ENCODE measurements around the gene TNKS1BP1.
"Not testable (repeated sequence)": the region's sequence is repeated elsewhere in the genome, so short reads cannot be mapped to it uniquely, and the experiment has no call there.

- TF ChIP-seq RFX5 (IDR thresholded peaks at IDR 0.05); CTCF (IDR thresholded peaks at IDR 0.05); NFE2L2 (conservative IDR thresholded peaks at IDR 0.05; ENCODE audit: low read length); ZFP36 (IDR thresholded peaks at IDR 0.05; ENCODE audit: borderline replicate concordance, partially characterized antibody); BHLHE40 (IDR thresholded peaks at IDR 0.05; ENCODE audit: low read depth, low read length); PBX3 (IDR thresholded peaks at IDR 0.05): not testable (repeated sequence)
- TF ChIP-seq, protein P1, sequence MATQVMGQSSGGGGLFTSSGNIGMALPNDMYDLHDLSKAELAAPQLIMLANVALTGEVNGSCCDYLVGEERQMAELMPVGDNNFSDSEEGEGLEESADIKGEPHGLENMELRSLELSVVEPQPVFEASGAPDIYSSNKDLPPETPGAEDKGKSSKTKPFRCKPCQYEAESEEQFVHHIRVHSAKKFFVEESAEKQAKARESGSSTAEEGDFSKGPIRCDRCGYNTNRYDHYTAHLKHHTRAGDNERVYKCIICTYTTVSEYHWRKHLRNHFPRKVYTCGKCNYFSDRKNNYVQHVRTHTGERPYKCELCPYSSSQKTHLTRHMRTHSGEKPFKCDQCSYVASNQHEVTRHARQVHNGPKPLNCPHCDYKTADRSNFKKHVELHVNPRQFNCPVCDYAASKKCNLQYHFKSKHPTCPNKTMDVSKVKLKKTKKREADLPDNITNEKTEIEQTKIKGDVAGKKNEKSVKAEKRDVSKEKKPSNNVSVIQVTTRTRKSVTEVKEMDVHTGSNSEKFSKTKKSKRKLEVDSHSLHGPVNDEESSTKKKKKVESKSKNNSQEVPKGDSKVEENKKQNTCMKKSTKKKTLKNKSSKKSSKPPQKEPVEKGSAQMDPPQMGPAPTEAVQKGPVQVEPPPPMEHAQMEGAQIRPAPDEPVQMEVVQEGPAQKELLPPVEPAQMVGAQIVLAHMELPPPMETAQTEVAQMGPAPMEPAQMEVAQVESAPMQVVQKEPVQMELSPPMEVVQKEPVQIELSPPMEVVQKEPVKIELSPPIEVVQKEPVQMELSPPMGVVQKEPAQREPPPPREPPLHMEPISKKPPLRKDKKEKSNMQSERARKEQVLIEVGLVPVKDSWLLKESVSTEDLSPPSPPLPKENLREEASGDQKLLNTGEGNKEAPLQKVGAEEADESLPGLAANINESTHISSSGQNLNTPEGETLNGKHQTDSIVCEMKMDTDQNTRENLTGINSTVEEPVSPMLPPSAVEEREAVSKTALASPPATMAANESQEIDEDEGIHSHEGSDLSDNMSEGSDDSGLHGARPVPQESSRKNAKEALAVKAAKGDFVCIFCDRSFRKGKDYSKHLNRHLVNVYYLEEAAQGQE (IDR thresholded peaks at IDR 0.05): not testable (repeated sequence)
These were observed 36.7 kb upstream of the TNKS1BP1 start for GRCh38 chr11:57361420-57361819.

All from A549 (cell line).